ENCODE measurements around the gene YLPM1. TPM values are rescaled to one million over a fixed set of nuclear protein-coding genes. Genes with fewer than 3 reads are reported as not detected.
A peak's percentile ranks its signal among the peaks of the same experiment; 100 is the strongest.

The YLPM1 gene
- polyA plus RNA-seq, 3 donors, result 2.9 to 19.2 (median 6.2) TPM

- no peak overlapping the region for H3K4me2 ChIP-seq (replicated peaks; ENCODE audit: extremely low read depth, low read length, poor library complexity, severe bottlenecking)
- H3K4me3 ChIP-seq (replicated peaks in 1 of 3; ENCODE audit: low read depth in 2 of 3, low read length in 3 of 3), result no peak overlapping the region
- no peaks in the 10 kb centered on the region for H3K27me3 ChIP-seq (ENCODE audit: control insufficient read depth in 2 of 2, insufficient read depth in 2 of 2, low read length in 2 of 2)
- no peak overlapping the region for H3K27ac Mint-ChIP-seq
- no peak overlapping the region for H2AFZ ChIP-seq (ENCODE audit: insufficient read depth, low read depth, low read length, poor library complexity, severe bottlenecking)
- DNase-seq, result no peak
- H3K79me2 ChIP-seq (ENCODE audit: insufficient read depth, low read length), result no peaks in the 10 kb centered on the region
- H3K27me3 Mint-ChIP-seq (ENCODE audit: low read depth in 3 of 3), result peaks cover 0 to 1% (median 1%) of the 10 kb centered on the region in 3 donors
- H3K27ac ChIP-seq (ENCODE audit: low read depth in 1 of 2, low read length in 2 of 2), result no peak overlapping the region
- no peak for TF ChIP-seq CTCF (IDR thresholded peaks at IDR 0.05)
- peaks cover 12 to 21% of the 10 kb centered on the region in 2 donors for H3K4me1 ChIP-seq (ENCODE audit: control insufficient read depth in 1 of 2, insufficient read depth in 2 of 2, low read length in 2 of 2)
- no peaks in the 10 kb centered on the region for H3K36me3 Mint-ChIP-seq
- H3K36me3 ChIP-seq (replicated peaks in 1 of 2; ENCODE audit: control insufficient read depth in 1 of 2, insufficient read depth in 2 of 2, low read length in 2 of 2), result no peaks in the 10 kb centered on the region
- 89% methylated on average over 2 of the region's 4 CpGs for WGBS (ENCODE audit: insufficient coverage)
- H3K4me1 Mint-ChIP-seq, result peaks cover 24% of the 10 kb centered on the region
- no peaks in the 10 kb centered on the region for H3K9me3 ChIP-seq (replicated peaks in 1 of 2; ENCODE audit: control insufficient read depth in 1 of 2, insufficient read depth in 1 of 2, low read length in 2 of 2)
- H3K9me3 Mint-ChIP-seq, result peaks cover 0 to 2% (median 0%) of the 10 kb centered on the region in 7 donors
- H3K9ac ChIP-seq (ENCODE audit: insufficient read depth, low read length, poor library complexity, severe bottlenecking), result no peak overlapping the region
- H4K20me1 ChIP-seq (ENCODE audit: insufficient read depth, low read length), result no peaks in the 10 kb centered on the region
- intact Hi-C loops (cut with micrococcal nuclease), result no loop called here
- H3K4me3 Mint-ChIP-seq, result no peak overlapping the region
Observed at GRCh38 chr14:74871819-74872218, 108.7 kb downstream of the YLPM1 start.

GRCh38 chr14:74875204-74875603 is 112.1 kb downstream of the YLPM1 start:
- intact Hi-C loops (cut with micrococcal nuclease), result no loop called here
- Histone ChIP-seq H3K36me3 (replicated peaks in 1 of 2; ENCODE audit: control insufficient read depth in 1 of 2, insufficient read depth in 2 of 2, low read length in 2 of 2) (no peaks in the 10 kb centered on the region), H2AFZ (ENCODE audit: insufficient read depth, low read depth, low read length, poor library complexity, severe bottlenecking) (peak overlapping the region; percentile 75), H4K20me1 (ENCODE audit: insufficient read depth, low read length) (no peaks in the 10 kb centered on the region), H3K4me3 (replicated peaks in 1 of 3; ENCODE audit: low read depth in 2 of 3, low read length in 3 of 3) (no peak overlapping the region), H3K9me3 (replicated peaks in 1 of 2; ENCODE audit: control insufficient read depth in 1 of 2, insufficient read depth in 1 of 2, low read length in 2 of 2) (no peaks in the 10 kb centered on the region), H3K9ac (ENCODE audit: insufficient read depth, low read length, poor library complexity, severe bottlenecking) (no peak overlapping the region), H3K4me1 (ENCODE audit: control insufficient read depth in 1 of 2, insufficient read depth in 2 of 2, low read length in 2 of 2) (peaks cover 12 to 15% of the 10 kb centered on the region in 2 donors), H3K79me2 (ENCODE audit: insufficient read depth, low read length) (no peaks in the 10 kb centered on the region), H3K4me2 (replicated peaks; ENCODE audit: extremely low read depth, low read length, poor library complexity, severe bottlenecking) (no peak overlapping the region), H3K27me3 (ENCODE audit: control insufficient read depth in 2 of 2, insufficient read depth in 2 of 2, low read length in 2 of 2) (no peaks in the 10 kb centered on the region), H3K27ac (ENCODE audit: low read depth in 1 of 2, low read length in 2 of 2) (no peak overlapping the region)
- Mint-ChIP-seq H3K27me3 (ENCODE audit: low read depth in 3 of 3) (peaks cover 0 to 1% (median 1%) of the 10 kb centered on the region in 3 donors), H3K4me1 (peaks cover 17% of the 10 kb centered on the region), H3K36me3 (no peaks in the 10 kb centered on the region), H3K27ac (peak overlapping the region in 1 of 7 donors; percentile 7), H3K9me3 (no peaks in the 10 kb centered on the region), H3K4me3 (no peak overlapping the region)
- TF ChIP-seq CTCF (IDR thresholded peaks at IDR 0.05), result no peak
- WGBS (ENCODE audit: insufficient coverage), result no CpG with 5 or more reads among the region's 5 CpGs
- DNase-seq, result no peak
